Memory B cell (primary cell): ENCODE results near the gene JUND.
A peak's percentile ranks its signal among the peaks of the same experiment; 100 is the strongest.
"Not testable (repeated sequence)": the region's sequence is repeated elsewhere in the genome, so short reads cannot be mapped to it uniquely, and the experiment has no call there.

Experiments used
- ATAC-seq: fragments of 150-1000 bp; cut with Tn5 transposase; 2 replicates; pipeline ENCODE4 v1.10.0; 2021; ENCODE audit warnings: low read depth, mild to moderate bottlenecking, moderate library complexity
- DNase-seq, 2 donors: peaks; one replicate each; pipeline ENCODE4 v3.0.0; 2022; ENCODE audit warnings: low spot score in 2 of 2
- H3K27ac Mint-ChIP-seq: one replicate; pipeline ENCODE4 v1.8.0; 2022; ENCODE audit warnings: mild to moderate bottlenecking, moderate library complexity, mixed read lengths
- H3K27me3 Mint-ChIP-seq: one replicate; pipeline ENCODE4 v1.8.0; 2022; ENCODE audit warnings: mixed read lengths
- H3K36me3 Mint-ChIP-seq: one replicate; pipeline ENCODE4 v1.8.0; 2022; ENCODE audit warnings: mild to moderate bottlenecking, mixed read lengths
- H3K4me1 Mint-ChIP-seq: one replicate; pipeline ENCODE4 v1.8.0; 2022; ENCODE audit warnings: mixed read lengths
- H3K4me3 Mint-ChIP-seq: one replicate; pipeline ENCODE4 v1.8.0; 2022; ENCODE audit warnings: mild to moderate bottlenecking, moderate library complexity, mixed read lengths
- H3K9me3 Mint-ChIP-seq: one replicate; pipeline ENCODE4 v1.8.0; 2022; ENCODE audit warnings: mixed read lengths

The JUND gene

DNA sequence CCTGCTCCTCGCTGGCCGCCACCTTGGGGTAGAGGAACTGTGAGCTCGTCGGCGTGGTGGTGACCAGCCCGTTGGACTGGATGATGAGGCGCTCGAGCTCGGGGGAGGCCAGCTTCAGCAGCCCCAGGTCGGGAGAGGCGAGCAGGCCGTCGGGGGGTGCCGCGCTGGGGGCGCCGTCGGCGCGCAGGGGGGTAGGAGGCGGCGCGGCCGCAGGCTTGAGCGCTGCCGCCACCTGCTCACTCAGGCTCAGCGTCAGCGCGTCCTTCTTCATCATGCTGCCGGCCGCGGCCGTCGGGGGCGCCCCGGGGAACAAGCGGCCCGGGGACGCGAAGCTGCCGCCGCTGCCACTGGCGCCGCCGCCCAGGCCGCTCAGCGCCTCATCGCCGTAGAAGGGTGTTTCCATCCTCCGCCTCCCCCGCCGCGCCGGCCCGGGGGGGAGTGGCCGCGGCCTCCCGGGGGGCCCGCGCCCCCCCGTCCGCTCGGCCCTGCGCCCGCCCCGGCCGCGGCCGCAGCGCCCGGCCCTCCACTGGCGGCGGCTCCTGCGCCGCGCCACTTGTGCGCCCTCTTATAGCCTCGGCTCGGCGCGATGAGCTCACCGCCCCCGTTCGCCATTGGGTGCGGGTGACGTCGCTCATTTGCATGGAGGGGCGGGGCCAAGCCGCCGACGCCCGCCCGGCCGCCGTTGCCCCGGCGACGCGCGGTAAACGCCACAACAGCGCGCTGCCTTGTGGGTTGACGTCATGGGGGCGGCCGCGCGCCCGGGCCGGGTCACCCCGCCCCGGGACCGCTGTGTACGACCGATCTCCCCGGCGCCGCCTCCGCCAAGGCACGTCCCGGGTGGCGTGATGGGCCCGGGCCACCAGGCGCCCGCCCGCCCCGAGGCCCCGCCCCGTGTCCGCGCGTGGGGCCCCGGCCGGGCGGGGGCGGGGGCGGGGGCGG is at the start of gene JUND:
Gene JUND, minus strand, starts transcription at position 541 of the 939 bp plus-strand sequence. Its CDS starts 138 bp downstream, at position 403.
- Mint-ChIP-seq H3K4me3 (peak within 1 kb of the TSS; percentile 97), H3K9me3 (no peaks in the 10 kb centered on the region), H3K27me3 (no peaks in the 10 kb centered on the region), H3K36me3 (peaks cover 15% of the 10 kb centered on the region), H3K27ac (peak within 1 kb of the TSS; percentile 98), H3K4me1 (peaks cover 40% of the 10 kb centered on the region)
- peak; percentile 98 to 99 for DNase-seq
- ATAC-seq: peak; percentile 60

DNA sequence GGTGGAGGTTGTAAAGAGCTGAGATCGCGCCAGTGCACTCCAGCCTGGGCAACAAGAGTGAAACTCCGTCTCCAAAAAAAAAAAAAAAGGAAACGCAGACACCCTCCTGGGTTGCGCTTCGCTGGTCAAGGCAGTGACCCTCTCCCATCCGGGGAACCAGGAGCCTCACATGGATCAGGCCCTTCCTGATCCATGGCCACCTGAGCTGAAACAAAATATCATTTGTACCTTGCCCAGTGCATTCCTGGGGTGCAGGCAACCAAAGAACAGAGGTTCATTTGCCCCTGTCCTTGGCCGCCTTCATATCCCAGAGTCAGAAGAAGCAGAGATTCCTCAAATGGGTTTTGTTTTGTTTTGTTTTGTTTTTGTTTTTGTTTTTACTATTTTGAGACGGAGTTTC is 49.4 kb upstream of the JUND start:
- no peak overlapping the region for H3K27ac Mint-ChIP-seq
- no peak for ATAC-seq
- no peak overlapping the region for H3K4me3 Mint-ChIP-seq
- peaks cover 9% of the 10 kb centered on the region for H3K4me1 Mint-ChIP-seq
- no peak for DNase-seq
- no peaks in the 10 kb centered on the region for H3K9me3 Mint-ChIP-seq
- H3K27me3 Mint-ChIP-seq: peaks cover 4% of the 10 kb centered on the region
- H3K36me3 Mint-ChIP-seq: no peaks in the 10 kb centered on the region

DNA sequence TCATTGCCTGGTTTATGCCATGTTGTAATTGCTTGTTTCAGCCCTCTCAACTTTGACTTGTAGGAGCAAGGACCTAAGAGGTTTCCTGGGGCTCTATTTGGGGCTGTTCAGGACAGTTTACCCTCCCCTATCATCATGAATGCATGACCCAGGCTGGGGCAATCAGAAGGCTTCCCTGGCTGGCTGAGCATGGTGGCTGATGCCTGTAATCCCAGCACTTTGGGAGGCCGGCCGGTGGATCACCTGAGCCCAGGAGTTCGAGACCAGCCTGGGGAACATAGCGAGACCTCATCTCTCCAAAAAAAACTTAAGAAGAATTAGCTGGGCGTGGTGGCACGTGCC is 47.6 kb upstream of the JUND start:
- H3K4me1 Mint-ChIP-seq: peaks cover 9% of the 10 kb centered on the region
- H3K27ac Mint-ChIP-seq: no peak overlapping the region
- ATAC-seq (no peak), DNase-seq (no peak)
- peaks cover 4% of the 10 kb centered on the region for H3K27me3 Mint-ChIP-seq
- H3K9me3 Mint-ChIP-seq: no peaks in the 10 kb centered on the region
- H3K36me3 Mint-ChIP-seq: no peaks in the 10 kb centered on the region
- no peak overlapping the region for H3K4me3 Mint-ChIP-seq

DNA sequence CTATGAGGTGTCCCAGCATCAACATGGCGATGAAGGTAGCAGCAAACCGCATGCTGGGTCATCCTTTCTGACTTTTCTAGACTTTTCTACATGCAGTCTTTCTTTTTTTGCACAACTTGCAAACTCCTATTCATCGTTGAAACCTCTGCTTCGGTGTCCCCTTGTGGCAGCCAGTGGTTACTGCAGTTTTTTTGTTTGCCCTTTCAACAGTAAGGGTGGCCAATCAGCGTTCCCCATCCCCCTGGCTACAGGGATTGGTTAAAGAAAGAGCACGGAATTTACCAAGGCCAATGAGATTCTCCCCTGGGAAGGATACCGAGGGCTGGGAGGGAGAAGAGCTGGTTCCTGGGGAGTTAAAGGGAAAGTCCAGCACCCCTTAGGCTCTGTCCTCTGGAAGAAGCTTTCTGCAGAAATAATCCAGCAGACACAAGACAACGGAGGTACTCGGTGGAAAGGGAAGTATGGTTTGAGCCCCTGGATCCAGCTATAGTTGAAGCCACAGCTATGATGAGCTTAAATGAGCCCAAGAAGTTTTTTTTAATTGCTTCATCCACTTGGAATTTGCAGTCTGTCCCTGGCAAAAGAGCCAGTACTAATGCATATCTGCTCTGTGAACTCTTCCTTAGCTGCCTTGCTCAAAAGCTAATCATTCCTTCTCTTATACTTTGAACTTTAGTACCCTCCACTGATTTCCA is 47.1 kb upstream of the JUND start:
- DNase-seq: peak; percentile 68 to 86
- ATAC-seq: peak; percentile 94
- peak overlapping the region; percentile 64 for H3K4me3 Mint-ChIP-seq
- peaks cover 9% of the 10 kb centered on the region for H3K4me1 Mint-ChIP-seq
- H3K9me3 Mint-ChIP-seq: no peaks in the 10 kb centered on the region
- H3K27ac Mint-ChIP-seq: no peak overlapping the region
- H3K27me3 Mint-ChIP-seq: peaks cover 4% of the 10 kb centered on the region
- no peaks in the 10 kb centered on the region for H3K36me3 Mint-ChIP-seq

DNA sequence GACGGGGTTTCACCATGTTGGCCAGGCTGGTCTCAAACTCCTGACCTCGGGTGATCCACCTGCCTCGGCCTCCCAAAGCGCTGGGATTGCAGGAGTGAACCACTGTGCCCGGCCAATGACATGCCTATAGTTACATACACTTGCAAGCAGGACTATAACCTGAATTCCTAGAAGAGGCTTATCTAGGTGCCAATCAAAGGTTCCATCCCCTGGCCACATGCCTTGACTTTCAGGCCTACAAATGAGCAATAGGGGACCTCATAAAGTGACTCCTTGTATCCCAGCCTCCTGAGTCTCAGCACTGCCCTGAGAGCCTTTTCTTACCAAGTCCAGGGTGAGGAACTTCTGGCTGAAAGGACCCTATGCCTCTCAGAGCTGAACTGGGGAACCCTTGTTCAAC is 45.4 kb upstream of the JUND start:
- Mint-ChIP-seq H3K27me3 (peaks cover 4% of the 10 kb centered on the region), H3K4me3 (no peak overlapping the region), H3K27ac (no peak overlapping the region), H3K4me1 (peaks cover 16% of the 10 kb centered on the region), H3K36me3 (no peaks in the 10 kb centered on the region), H3K9me3 (no peaks in the 10 kb centered on the region)
- ATAC-seq: no peak
- DNase-seq: no peak

DNA sequence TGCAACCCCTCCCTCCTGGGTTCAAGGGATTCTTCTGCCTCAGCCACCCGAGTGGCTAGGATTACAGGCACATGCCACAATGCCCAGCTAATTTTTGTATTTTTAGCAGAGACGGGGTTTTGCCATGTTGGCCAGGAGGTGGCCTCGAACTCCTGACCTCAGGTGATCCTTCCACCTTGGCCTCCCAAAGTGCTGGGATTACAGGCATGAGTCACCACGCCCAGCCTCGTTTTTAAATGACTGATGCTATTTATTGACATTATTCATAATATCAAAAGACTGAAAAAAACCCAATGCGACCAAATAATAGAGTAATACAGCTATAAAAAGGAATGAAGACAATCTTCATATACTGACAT is 42.9 kb upstream of the JUND start:
- not testable (repeated sequence) for H3K27me3 Mint-ChIP-seq, H3K27ac Mint-ChIP-seq

DNA sequence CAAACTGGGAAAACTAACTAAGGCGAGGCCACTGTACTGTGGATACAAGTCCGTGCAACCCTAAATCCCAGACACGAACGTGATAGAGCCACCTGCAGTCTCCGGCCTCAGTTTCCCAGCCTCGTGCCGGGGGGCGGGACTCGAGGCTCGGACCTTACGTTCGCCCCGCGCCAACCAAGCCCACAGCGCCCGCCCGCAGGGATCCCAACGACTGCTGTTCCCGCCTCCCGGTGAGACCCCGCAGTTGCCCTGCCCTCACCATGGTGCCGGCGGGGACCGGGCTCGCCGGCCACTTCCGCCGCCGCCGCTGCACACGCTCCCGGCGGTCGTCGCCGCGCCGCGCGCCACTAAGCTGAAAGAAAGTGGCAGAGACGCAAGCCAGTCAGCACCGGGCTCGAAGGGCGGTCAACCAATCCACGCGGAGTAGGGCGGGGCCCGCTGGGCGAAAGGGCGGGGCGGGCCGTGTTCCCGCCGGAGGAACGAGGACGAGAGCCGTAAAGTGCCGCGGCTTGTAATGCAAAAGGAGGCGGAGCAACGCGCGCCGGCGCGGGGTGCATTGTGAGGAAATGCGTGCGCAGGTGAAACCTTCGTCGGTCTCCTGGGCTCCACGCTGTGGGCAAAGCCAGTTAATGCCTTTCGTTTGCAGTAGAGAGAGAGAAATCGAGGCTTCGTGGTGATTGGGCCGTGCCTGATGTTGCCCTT is 41.5 kb upstream of the JUND start, which contains the start of gene LSM4:
Gene LSM4, minus strand, starts transcription at position 318 of the 702 bp plus-strand sequence. Its CDS starts 56 bp downstream, at position 262.
- ATAC-seq: peak; percentile 93
- H3K27ac Mint-ChIP-seq: peak within 1 kb of the TSS; percentile 91
- peak; percentile 95 to 98 for DNase-seq
- peaks cover 2% of the 10 kb centered on the region for H3K36me3 Mint-ChIP-seq
- H3K4me1 Mint-ChIP-seq: peaks cover 22% of the 10 kb centered on the region
- peak within 1 kb of the TSS; percentile 81 for H3K4me3 Mint-ChIP-seq
- H3K9me3 Mint-ChIP-seq: no peaks in the 10 kb centered on the region
- no peaks in the 10 kb centered on the region for H3K27me3 Mint-ChIP-seq

More for the DNA sequence above, 42.9 kb upstream of the JUND start:
- not testable (repeated sequence) for H3K9me3 Mint-ChIP-seq, H3K4me3 Mint-ChIP-seq, DNase-seq, ATAC-seq, H3K36me3 Mint-ChIP-seq
- peaks cover 27% of the 10 kb centered on the region for H3K4me1 Mint-ChIP-seq

DNA sequence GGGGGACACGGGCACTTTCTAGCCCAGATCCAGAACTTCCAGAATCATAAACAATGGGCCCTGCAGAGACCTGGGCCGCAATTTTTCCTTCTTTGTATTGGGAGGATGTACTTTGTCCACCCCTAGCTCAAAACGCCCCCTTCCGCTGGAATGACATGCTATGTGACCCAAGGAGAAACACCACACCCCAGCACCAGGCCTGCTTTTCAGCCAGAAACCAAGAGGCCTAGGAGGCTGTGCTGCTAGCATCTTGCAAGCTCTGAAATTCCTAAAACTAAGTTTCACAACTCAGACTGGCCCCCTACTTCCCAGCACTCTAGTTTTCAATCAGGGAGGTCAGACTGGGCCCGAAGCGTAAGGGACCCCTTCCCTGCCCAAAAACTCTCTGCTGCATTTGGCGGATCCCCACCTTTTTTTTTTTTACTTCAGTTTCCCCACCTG is 40.9 kb upstream of the JUND start:
- ATAC-seq (no peak), DNase-seq (no peak)

DNA sequence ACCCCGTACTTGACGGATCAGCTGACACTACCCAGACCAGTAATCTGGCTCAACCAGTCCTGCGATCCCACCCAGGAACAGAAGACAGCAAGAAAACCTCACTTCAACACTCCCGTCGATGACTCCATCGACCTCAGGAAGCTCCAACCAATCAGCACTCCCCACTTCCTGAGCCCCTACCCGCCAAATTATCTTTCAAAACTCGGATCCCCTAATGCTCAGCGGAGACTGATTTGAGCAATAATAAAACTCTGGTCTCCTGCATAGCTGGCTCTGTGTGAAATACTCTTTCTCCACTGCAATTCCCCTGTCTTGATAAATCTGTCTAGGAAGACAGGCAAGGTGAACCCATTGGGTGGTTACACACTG is 40.3 kb upstream of the JUND start:
- Mint-ChIP-seq H3K4me1 (peaks cover 22% of the 10 kb centered on the region), H3K36me3 (peaks cover 2% of the 10 kb centered on the region), H3K9me3 (no peaks in the 10 kb centered on the region), H3K27ac (peak overlapping the region; percentile 1), H3K4me3 (peak overlapping the region; percentile 81), H3K27me3 (no peaks in the 10 kb centered on the region)
- ATAC-seq (no peak), DNase-seq (no peak)

More for the DNA sequence above, 40.9 kb upstream of the JUND start:
- H3K4me1 Mint-ChIP-seq: peaks cover 22% of the 10 kb centered on the region
- no peaks in the 10 kb centered on the region for H3K27me3 Mint-ChIP-seq
- no peaks in the 10 kb centered on the region for H3K9me3 Mint-ChIP-seq
- H3K36me3 Mint-ChIP-seq: peaks cover 2% of the 10 kb centered on the region
- H3K27ac Mint-ChIP-seq: peak overlapping the region; percentile 1
- peak overlapping the region; percentile 81 for H3K4me3 Mint-ChIP-seq

DNA sequence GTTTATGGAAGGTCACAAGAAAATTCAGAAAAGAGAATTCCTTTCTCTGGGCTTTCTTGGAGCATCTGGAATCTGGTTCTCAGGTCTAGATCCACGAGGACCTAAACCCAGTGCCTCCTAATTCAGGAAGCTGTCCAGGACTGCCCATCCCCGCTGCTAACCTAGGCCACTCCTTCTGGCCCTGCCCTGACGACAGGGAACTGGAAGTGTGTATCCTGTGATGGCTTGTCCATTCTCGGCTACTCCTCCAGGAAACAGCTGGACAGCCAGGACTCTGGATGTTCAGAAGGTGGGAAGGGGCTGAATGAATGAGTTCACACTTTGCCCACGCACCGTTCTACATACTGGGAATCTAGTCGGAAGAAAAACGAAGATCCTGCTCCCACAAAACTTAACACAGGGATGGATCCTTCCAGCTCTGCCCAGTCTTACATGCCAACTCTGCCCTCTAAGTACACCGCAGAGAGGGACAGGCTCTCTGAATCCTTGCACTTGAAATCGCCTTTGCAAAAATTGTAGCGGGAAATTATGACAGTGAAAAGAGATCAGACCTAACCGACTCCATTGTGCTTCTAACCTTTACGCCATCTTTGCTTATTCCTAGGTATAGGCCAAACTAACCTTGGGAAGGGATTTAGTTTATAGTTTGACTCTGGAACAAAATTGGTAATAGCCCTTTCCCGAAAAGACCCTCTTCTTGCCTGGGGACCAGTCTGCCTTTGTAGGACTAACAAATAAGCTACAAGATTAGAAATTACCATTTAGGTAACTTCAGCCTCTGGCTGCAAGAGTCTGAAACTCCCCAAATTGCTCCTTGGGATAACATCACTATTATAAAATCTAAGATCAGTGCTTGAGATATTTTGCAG is 39.7 kb upstream of the JUND start:
- Mint-ChIP-seq H3K27ac (peak overlapping the region; percentile 1), H3K4me3 (peak overlapping the region; percentile 81), H3K27me3 (no peaks in the 10 kb centered on the region), H3K36me3 (peaks cover 2% of the 10 kb centered on the region), H3K4me1 (peaks cover 22% of the 10 kb centered on the region), H3K9me3 (no peaks in the 10 kb centered on the region)
- no peak for DNase-seq
- ATAC-seq: no peak

DNA sequence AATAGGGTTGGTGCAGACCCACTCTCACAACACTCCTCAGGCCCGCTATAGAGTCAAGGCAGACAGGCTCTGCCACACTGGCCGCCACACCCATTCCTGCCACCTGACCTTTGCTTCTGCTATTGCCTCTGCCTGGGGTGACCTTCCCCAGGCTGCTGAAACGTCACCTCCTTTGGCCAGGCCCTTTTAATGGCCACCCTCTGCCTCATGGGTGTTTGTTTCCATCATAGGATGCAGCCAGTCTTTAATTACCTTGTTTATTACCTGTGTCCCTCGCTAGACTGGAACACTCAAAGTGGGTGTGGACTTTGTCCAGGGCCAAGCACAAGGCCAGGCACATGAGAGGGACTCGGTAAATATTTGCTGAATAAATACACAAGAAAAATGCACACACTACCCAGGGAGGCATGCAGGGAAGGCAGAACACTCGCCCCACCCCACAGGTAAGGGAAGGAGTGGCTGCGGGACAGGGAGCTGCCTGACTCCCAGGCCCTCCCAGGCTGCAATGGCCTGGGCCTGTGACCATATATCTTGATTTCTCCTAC is 38.2 kb upstream of the JUND start:
- Mint-ChIP-seq H3K4me1 (peaks cover 29% of the 10 kb centered on the region), H3K4me3 (no peak overlapping the region), H3K27ac (no peak overlapping the region), H3K36me3 (peaks cover 2% of the 10 kb centered on the region), H3K9me3 (no peaks in the 10 kb centered on the region), H3K27me3 (no peaks in the 10 kb centered on the region)
- no peak for ATAC-seq
- DNase-seq: no peak

DNA sequence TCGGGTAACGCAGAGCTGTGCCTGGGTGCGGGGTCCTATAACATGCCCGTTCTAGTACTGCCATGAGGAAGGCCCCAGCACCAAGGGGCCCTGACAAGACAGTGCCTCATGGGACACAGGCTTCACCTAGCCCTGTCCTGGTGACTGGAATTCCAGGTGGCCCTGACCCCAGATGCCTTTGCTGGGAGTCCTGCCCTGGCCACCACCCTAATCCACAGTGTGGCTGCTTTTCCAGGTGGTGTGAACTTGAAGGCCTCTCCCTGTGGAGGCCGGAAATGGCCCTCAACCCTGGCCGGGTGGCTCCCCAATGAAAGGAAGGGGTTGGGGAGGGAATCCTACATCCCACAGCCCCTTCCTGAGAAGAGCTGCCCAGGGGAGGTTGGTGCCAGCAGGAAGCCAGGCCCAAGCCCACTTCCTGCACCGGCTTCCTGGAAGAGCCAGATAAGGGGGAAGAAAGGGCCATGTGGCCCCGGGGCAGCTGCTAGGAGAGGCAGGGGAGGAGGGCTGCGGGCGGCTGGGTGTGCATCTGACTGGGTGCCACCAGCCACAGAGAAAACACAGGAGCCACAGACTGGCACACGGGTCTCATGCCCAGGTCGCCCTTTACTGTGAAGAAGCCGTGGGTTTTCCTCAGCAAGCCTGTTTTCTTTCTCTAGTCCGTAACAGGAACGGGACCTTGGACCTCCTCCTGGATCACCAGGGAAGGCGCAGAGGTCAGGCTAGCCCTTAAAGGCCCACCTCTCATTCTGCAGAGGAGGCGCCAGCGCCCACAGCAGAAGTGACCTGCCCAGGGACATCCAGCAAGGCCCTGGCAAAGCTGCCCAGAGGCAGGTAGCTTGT is 36.8 kb upstream of the JUND start:
- no peaks in the 10 kb centered on the region for H3K9me3 Mint-ChIP-seq
- H3K4me3 Mint-ChIP-seq: no peak overlapping the region
- no peaks in the 10 kb centered on the region for H3K27me3 Mint-ChIP-seq
- ATAC-seq: no peak
- peaks cover 26% of the 10 kb centered on the region for H3K4me1 Mint-ChIP-seq
- peak overlapping the region; percentile 1 for H3K27ac Mint-ChIP-seq
- H3K36me3 Mint-ChIP-seq: peaks cover 2% of the 10 kb centered on the region
- DNase-seq: no peak
